NT2/D1 (cell line): ENCODE results near the gene ASPSCR1.

ENCODE experiments used
- SUZ12 ChIP-seq: IDR thresholded peaks from 2 replicates; pipeline ENCODE4 v1.6.1; 2011; ENCODE audit not compliant: insufficient read length, insufficient read depth; ENCODE audit errors: extremely low read depth
- YY1 ChIP-seq: IDR thresholded peaks from 2 replicates; pipeline ENCODE4 v1.6.1; 2011; ENCODE audit not compliant: insufficient read length, insufficient read depth
- ZNF274 ChIP-seq: IDR thresholded peaks from 2 replicates; pipeline ENCODE4 v1.6.1; 2011; ENCODE audit warnings: mild to moderate bottlenecking, low read depth, low read length

GRCh38 chr17:81954131-81955057 is 23.0 kb upstream of the ASPSCR1 start:
- TF ChIP-seq ZNF274 (no peak), YY1 (no peak), SUZ12 (no peak)
